ENCODE measurements around the gene COPE.

The COPE gene

DNA sequence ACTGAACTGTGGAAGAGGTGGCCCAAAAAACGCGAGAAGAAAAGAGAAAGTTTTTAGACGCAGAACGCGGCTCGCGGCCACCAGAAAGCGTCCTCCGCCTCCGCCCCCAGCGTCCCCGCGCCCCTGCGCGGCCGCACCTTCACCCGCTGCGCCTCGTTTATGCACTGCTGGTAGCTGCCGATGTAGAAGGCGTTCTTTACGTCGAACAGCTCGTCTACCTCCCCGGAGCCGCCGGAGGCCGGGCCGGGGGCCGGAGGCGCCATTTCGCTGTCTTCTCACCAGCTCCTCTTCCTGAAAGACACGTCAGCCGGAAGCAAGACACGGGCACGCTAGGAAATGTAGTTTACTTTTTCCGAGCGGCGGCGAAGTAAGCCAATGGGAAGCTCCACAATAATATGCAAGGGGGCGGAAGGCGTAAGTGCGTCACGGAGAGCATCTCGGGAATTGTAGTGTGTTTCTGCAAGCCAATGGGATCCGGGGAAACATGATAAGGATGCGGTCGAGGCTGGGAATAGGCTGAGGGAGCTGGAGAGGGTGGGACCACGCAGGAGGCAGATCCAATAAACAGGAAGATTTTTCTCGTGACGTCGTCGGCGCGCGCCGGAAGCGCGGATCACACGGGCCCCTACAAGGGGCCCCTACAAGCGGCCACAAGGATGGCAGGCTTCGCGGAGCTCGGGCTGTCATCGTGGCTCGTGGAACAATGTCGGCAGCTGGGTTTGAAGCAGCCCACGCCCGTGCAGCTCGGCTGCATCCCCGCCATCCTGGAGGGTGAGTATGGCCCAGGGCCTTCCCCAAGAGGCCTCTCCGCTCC, at the start of gene COPE, which contains the start of gene DDX49:
Gene COPE, minus strand, starts transcription at position 302 of the 814 bp plus-strand sequence. Its CDS starts 39 bp downstream, at position 263.
Gene DDX49, plus strand, starts transcription at position 630 of the 814 bp plus-strand sequence. Its CDS starts 27 bp downstream, at position 657.
- Mint-ChIP-seq H3K4me3 (peak within 1 kb of the TSS; percentile 79 to 85 (median 83)), H3K9me3 (no peaks in the 10 kb centered on the region)

DNA sequence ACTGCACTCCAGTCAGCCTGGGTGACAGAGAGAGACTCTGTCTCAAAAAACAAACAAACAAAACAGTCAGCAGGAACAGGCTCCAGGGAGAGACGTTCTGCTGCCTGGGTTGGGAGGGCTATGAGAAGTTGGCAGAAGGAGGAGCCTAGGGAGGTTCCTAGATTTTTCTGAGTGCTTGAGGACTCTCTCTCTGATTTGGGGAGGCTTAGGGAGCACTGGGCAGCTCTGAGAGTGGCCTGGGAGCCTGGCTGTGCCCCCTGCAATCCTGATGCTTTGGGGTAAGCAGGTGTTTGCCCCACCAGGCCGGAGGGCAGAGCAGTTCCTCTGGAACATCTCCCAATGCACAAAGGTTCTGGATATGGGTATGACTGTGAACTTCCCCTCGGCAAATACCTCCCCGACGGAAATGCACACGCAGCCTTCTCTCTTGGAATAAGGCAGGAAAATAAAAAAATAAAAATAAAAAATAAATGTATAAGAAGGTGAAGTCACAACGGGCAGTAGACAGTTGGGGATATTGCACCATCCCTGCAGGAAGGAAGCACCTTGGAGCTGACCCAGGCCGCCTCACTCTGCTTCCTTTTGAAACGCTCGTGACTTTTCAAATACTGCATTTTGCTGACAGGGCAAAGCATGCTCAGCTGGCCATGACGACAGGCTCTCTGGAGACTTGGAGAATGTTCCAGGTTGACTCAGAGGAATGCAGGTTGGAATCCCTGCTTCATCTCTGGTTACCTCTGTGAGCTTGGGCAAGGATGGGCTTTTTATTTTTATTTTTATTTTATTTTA, 48.4 kb upstream of the COPE start:
- Mint-ChIP-seq H3K4me1 (no peaks in the 10 kb centered on the region), H3K4me3 (no peak overlapping the region), H3K27ac (peak overlapping the region; percentile 56 to 90 (median 76)), H3K9me3 (no peaks in the 10 kb centered on the region), H3K36me3 (ENCODE audit: low read depth) (no peaks in the 10 kb centered on the region), H3K27me3 (ENCODE audit: low read depth) (peaks cover under 1% of the 10 kb centered on the region)
- TF ChIP-seq CTCF (IDR thresholded peaks at IDR 0.05; ENCODE audit: unreplicated experiment in 3 of 3) = no peak

More for the DNA sequence above, at the start of gene COPE, which contains the start of gene DDX49:
- Mint-ChIP-seq H3K36me3 (ENCODE audit: low read depth) (peaks cover 16% of the 10 kb centered on the region), H3K27me3 (ENCODE audit: low read depth) (no peaks in the 10 kb centered on the region), H3K4me1 (peaks cover 12% of the 10 kb centered on the region), H3K27ac (peak within 1 kb of the TSS; percentile 55 to 94 (median 88))
- no peak for TF ChIP-seq CTCF (IDR thresholded peaks at IDR 0.05; ENCODE audit: unreplicated experiment in 3 of 3)

GRCh38 chr19:18966307-18966706, 47.1 kb upstream of the COPE start:
- H3K27me3 Mint-ChIP-seq (ENCODE audit: low read depth) = peaks cover 13% of the 10 kb centered on the region
- peak overlapping the region in 2 of 3 experiments; percentile 70 to 80 for H3K27ac Mint-ChIP-seq
- H3K9me3 Mint-ChIP-seq = no peaks in the 10 kb centered on the region
- no peak overlapping the region for H3K4me3 Mint-ChIP-seq
- H3K36me3 Mint-ChIP-seq (ENCODE audit: low read depth) = no peaks in the 10 kb centered on the region
- no peak for TF ChIP-seq CTCF (IDR thresholded peaks at IDR 0.05; ENCODE audit: unreplicated experiment in 3 of 3)
- H3K4me1 Mint-ChIP-seq = no peaks in the 10 kb centered on the region

GRCh38 chr19:18964121-18964520, 44.9 kb upstream of the COPE start:
- Mint-ChIP-seq H3K36me3 (ENCODE audit: low read depth) (no peaks in the 10 kb centered on the region), H3K4me1 (no peaks in the 10 kb centered on the region), H3K4me3 (no peak overlapping the region), H3K27me3 (ENCODE audit: low read depth) (peaks cover 16% of the 10 kb centered on the region), H3K9me3 (no peaks in the 10 kb centered on the region), H3K27ac (no peak overlapping the region)
- no peak for TF ChIP-seq CTCF (IDR thresholded peaks at IDR 0.05; ENCODE audit: unreplicated experiment in 3 of 3)

- H3K4me3 Mint-ChIP-seq = no peak overlapping the region
- peaks cover 16% of the 10 kb centered on the region for H3K27me3 Mint-ChIP-seq (ENCODE audit: low read depth)
- H3K9me3 Mint-ChIP-seq = no peaks in the 10 kb centered on the region
- H3K27ac Mint-ChIP-seq = no peak overlapping the region
- no peaks in the 10 kb centered on the region for H3K36me3 Mint-ChIP-seq (ENCODE audit: low read depth)
- no peak for TF ChIP-seq CTCF (IDR thresholded peaks at IDR 0.05; ENCODE audit: unreplicated experiment in 3 of 3)
- H3K4me1 Mint-ChIP-seq = no peaks in the 10 kb centered on the region
Measured at GRCh38 chr19:18961767-18962620, 42.8 kb upstream of the COPE start.
